Cardiac muscle cell (in vitro differentiated cells and primary cell): ENCODE results near the gene TEX29. TPM values are rescaled to one million over a fixed set of nuclear protein-coding genes. Genes with fewer than 3 reads are reported as not detected.

Source experiments
- DNase-seq, 2 donors: peaks; one replicate each; pipeline versions ENCODE4 v3.0.0 to v3.0.0-alpha.2; 2010 to 2017; ENCODE audit warnings: low read depth in 1 of 2, low spot score in 1 of 2
- H3K27ac ChIP-seq: fragments of 200-600 bp; sonication (generic); 2 replicates; pipeline ENCODE4 v1.5.1; 2016
- H3K27me3 ChIP-seq: fragments of 200-600 bp; sonication (generic); 2 replicates; pipeline ENCODE4 v1.6.0; 2016; ENCODE audit warnings: control low read depth
- H3K36me3 ChIP-seq: fragments of 200-600 bp; sonication (generic); 2 replicates; pipeline ENCODE4 v1.5.1; 2016; ENCODE audit warnings: control low read depth
- H3K4me1 ChIP-seq: fragments of 200-600 bp; sonication (generic); 2 replicates; pipeline ENCODE4 v1.8.1; 2017; ENCODE audit warnings: low read depth, mild to moderate bottlenecking, mixed run types
- H3K4me3 ChIP-seq: fragments of 200-600 bp; sonication (generic); 2 replicates; pipeline ENCODE4 v1.5.1; 2016; ENCODE audit warnings: mild to moderate bottlenecking
- H3K9me3 ChIP-seq: fragments of 200-600 bp; sonication (generic); 2 replicates; pipeline ENCODE4 v1.5.1; 2017; ENCODE audit warnings: low read depth, mild to moderate bottlenecking, control low read depth
- CTCF ChIP-seq: IDR thresholded peaks from 2 replicates; pipeline ENCODE4 v1.5.1; 2012; ENCODE audit warnings: low read depth, mild to moderate bottlenecking, low read length
- polyA plus RNA-seq: library from polyadenylated mRNA; unstranded; fragments of >200 nt; fragmentation: Nextera tagmentation; extraction: Ambion mirVana; gene quantifications from 2 replicates; pipeline ENCODE4 v1.2.1, GENCODE V29; 2016
- total RNA-seq: library from RNA; depleted of rRNA; stranded (reverse); fragments of >200 nt; gene quantifications from 2 replicates; pipeline ENCODE4 v1.2.3, GENCODE V29; 2016

TEX29 gene
- total and polyA plus RNA-seq, 2 experiments from 2014 or later, result not detected

DNA sequence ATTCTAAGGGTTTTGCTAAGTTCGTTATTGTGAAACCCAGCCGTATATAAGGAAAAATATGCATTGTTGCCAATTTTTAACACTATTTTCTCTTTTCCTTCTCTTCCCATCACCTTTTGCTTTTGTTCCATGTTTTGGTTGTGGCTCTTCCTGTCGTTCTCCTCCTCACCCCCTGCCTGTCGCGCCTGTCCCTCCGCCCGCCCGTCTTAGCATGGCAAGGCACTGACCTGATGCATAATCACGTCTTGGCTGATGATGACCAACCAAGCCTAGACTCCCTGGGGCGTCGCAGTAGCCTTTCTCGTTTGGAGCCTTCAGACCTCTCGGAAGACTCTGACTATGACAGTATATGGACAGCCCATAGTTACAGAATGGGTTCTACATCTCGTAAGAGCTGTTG is 28.5 kb upstream of the TEX29 start:
- Histone ChIP-seq H3K4me1 (no peaks in the 10 kb centered on the region), H3K36me3 (peaks cover 20% of the 10 kb centered on the region), H3K9me3 (no peaks in the 10 kb centered on the region), H3K27me3 (no peaks in the 10 kb centered on the region), H3K4me3 (no peak overlapping the region), H3K27ac (no peak overlapping the region)
- no peak for TF ChIP-seq CTCF
- DNase-seq, result no peak

DNA sequence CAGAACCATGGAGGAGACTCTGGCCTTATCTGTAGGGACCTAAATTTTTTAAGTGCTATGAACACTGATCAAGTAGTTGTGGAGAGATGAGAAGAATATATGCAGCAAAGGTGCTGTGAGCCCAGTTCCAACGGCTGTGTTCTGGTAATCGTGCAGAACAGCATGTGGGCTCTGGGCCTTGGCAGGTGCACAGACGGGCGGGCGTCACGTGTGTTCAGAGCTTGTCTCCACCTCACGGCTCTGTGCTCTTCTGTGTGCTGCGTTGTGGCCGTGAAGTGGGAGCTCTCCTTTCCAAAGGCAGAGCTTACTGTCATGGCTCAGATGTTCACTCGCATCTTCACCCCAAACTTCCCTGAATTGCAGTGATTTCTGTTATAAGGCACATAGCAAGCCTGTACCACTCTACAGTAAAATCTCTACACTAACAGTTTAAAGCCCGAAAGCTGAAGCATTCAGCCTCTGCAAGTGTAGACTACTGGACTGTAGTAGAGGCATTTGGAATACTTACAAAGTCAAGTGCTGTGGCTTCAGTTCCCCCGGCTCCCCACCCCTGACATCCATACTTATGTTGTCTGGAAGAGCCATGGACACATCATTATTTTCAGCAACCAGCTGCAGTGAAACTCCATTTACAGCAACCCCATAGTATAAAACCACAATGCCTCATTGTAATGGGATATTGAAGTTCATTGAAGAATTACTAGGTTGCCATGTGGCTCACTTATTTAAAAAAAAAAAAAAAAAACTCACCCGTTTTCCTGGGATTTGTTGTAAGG is 27.5 kb upstream of the TEX29 start:
- H3K4me1 ChIP-seq, result no peaks in the 10 kb centered on the region
- H3K36me3 ChIP-seq, result peaks cover 22% of the 10 kb centered on the region
- no peak overlapping the region for H3K4me3 ChIP-seq
- no peak overlapping the region for H3K27ac ChIP-seq
- DNase-seq, result no peak
- TF ChIP-seq CTCF, result no peak
- no peaks in the 10 kb centered on the region for H3K9me3 ChIP-seq
- H3K27me3 ChIP-seq, result no peaks in the 10 kb centered on the region

DNA sequence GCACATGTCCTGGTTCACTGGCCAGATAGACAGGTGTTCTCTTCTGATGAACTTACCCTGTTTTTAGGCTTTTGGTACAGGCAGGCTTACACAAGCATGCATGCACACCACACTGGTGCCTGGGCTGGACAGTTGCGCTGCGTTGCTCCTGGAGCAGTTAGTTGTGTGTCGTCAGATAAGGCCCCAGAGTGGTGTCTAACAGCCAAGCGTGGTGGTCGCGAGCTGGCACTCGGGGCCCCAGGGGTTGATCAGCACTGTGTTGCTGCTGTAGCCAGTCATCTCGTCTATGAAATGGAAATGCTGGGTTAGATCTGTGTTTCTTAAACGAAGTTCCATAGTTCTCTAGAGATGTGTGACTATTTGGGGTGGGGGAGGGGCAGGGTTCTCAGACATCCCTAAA is 24.6 kb upstream of the TEX29 start:
- no peaks in the 10 kb centered on the region for H3K9me3 ChIP-seq
- H3K36me3 ChIP-seq, result peaks cover 18% of the 10 kb centered on the region
- H3K4me1 ChIP-seq, result no peaks in the 10 kb centered on the region
- no peak for TF ChIP-seq CTCF
- H3K27me3 ChIP-seq, result no peaks in the 10 kb centered on the region
- DNase-seq, result no peak
- H3K4me3 ChIP-seq, result no peak overlapping the region
- no peak overlapping the region for H3K27ac ChIP-seq

DNA sequence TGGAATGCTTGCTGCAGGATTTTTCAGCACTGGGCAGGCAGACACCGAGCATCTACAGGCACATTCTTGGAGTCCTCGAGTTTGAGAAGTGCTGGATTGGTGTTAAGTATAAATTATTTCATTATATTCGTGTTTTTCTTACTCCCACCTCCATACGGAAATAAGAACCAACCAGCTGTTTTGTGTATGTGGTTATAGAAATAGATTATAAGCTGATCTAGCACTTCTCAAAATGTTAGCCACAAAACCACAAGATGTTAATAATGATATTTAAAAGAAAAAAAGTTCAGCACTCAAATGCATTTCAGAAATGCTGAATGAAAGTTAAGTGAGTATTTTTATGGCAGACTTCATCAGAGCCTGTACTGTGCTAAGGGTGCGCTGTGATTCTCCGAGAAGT is 24.0 kb upstream of the TEX29 start:
- H3K27ac ChIP-seq, result no peak overlapping the region
- H3K27me3 ChIP-seq, result no peaks in the 10 kb centered on the region
- peaks cover 19% of the 10 kb centered on the region for H3K36me3 ChIP-seq
- H3K9me3 ChIP-seq, result no peaks in the 10 kb centered on the region
- TF ChIP-seq CTCF, result no peak
- H3K4me1 ChIP-seq, result no peaks in the 10 kb centered on the region
- DNase-seq, result no peak
- H3K4me3 ChIP-seq, result no peak overlapping the region

GRCh38 chr13:111298214-111298975 is 22.0 kb upstream of the TEX29 start:
- H3K9me3 ChIP-seq, result no peaks in the 10 kb centered on the region
- peaks cover 13% of the 10 kb centered on the region for H3K36me3 ChIP-seq
- no peak overlapping the region for H3K4me3 ChIP-seq
- no peak for TF ChIP-seq CTCF
- no peak overlapping the region for H3K27ac ChIP-seq
- H3K27me3 ChIP-seq, result no peaks in the 10 kb centered on the region
- no peak for DNase-seq
- H3K4me1 ChIP-seq, result no peaks in the 10 kb centered on the region
